SK-N-SH (cell line): ENCODE measurements around the gene NUTF2. TPM values are rescaled to one million over a fixed set of nuclear protein-coding genes. Genes with fewer than 3 reads are reported as not detected.

Source experiments
- CTCF ChIA-PET: fragments of 300-600, 350-600 bp; formaldehyde crosslinking; extraction: SDS; loops from one replicate; lab custom pipeline; 2021; lab: Yijun Ruan, JAX
- POLR2A ChIA-PET: fragments of 350-600 bp; sonication (Branson Sonifier 250); formaldehyde crosslinking; extraction: SDS; loops from one replicate; lab custom pipeline; 2020; ENCODE audit warnings: antibody characterized with exemption, inconsistent platforms; lab: Yijun Ruan, JAX
- DNase-seq: peaks from one replicate; pipeline ENCODE4 v3.0.0; 2012
- H2AFZ ChIP-seq: fragments of 200-600 bp; sonication (generic); 2 replicates; pipeline ENCODE4 v1.8.1; 2016; ENCODE audit warnings: antibody characterized with exemption, mild to moderate bottlenecking, low read depth
- H3F3A ChIP-seq: fragments of 200-600 bp; sonication (generic); replicated peaks from 2 replicates; pipeline ENCODE3; 2016; ENCODE audit warnings: antibody characterized with exemption, mild to moderate bottlenecking; ENCODE audit not compliant: insufficient read depth
- H3K27ac ChIP-seq, 2 experiments: fragments of 200-500 bp in 1 of 2; fragments of 200-600 bp in 1 of 2; sonication (Bioruptor generic) in 1 of 2; sonication (generic), shearing (Covaris generic) in 1 of 2; 2 replicates each; pipeline versions ENCODE4 v1.5.1 to v1.6.1; 2014 to 2016; ENCODE audit warnings: low read depth in 2 of 2, inconsistent platforms in 1 of 2, low read length in 1 of 2, mild to moderate bottlenecking in 1 of 2, mixed read lengths in 1 of 2
- H3K27me3 ChIP-seq: fragments of 200-600 bp; sonication (generic), shearing (Covaris generic); 2 replicates; pipeline ENCODE4 v1.6.1; 2016; ENCODE audit warnings: mixed run types; ENCODE audit not compliant: insufficient read depth
- H3K36me3 ChIP-seq, 2 experiments: fragments of 200-500 bp in 1 of 2; fragments of 200-600 bp in 1 of 2; sonication (Bioruptor generic) in 1 of 2; sonication (generic) in 1 of 2; replicated peaks in 1 of 2; 2 replicates each; pipeline versions ENCODE3 to v1.5.1; 2014 to 2016; ENCODE audit warnings: low read length in 1 of 2, mild to moderate bottlenecking in 1 of 2; ENCODE audit not compliant: insufficient read depth in 2 of 2, control insufficient read depth in 1 of 2
- H3K4me1 ChIP-seq, 2 experiments: fragments of 200-500 bp in 1 of 2; fragments of 200-600 bp in 1 of 2; sonication (Bioruptor generic) in 1 of 2; sonication (generic), shearing (Covaris generic) in 1 of 2; 2 replicates each; pipeline versions ENCODE4 v1.5.1 to v1.6.1; 2014 to 2016; ENCODE audit warnings: low read depth in 1 of 2, low read length in 1 of 2, mixed run types in 1 of 2; ENCODE audit not compliant: insufficient read depth in 2 of 2, control insufficient read depth in 1 of 2
- H3K4me2 ChIP-seq: fragments of 200-600 bp; sonication (generic), shearing (Covaris generic); 2 replicates; pipeline ENCODE4 v1.6.1; 2017; ENCODE audit warnings: mixed run types
- H3K4me3 ChIP-seq, 2 experiments: fragments of 200-500 bp in 1 of 2; fragments of 200-600 bp in 1 of 2; sonication (Bioruptor generic) in 1 of 2; sonication (generic), shearing (Covaris generic) in 1 of 2; 2 replicates each; pipeline versions ENCODE4 v1.5.1 to v1.8.1; 2014 to 2016; ENCODE audit warnings: low read depth in 2 of 2, inconsistent platforms in 1 of 2, low read length in 1 of 2, mild to moderate bottlenecking in 1 of 2, mixed read lengths in 1 of 2, moderate library complexity in 1 of 2
- H3K79me2 ChIP-seq: fragments of 200-600 bp; sonication (generic); 2 replicates; pipeline ENCODE4 v1.8.1; 2017; ENCODE audit warnings: mild to moderate bottlenecking; ENCODE audit not compliant: insufficient read depth
- H3K9ac ChIP-seq: fragments of 200-600 bp; sonication (generic); 2 replicates; pipeline ENCODE4 v1.6.1; 2017; ENCODE audit warnings: mixed run types
- H3K9me2 ChIP-seq: fragments of 200-600 bp; sonication (generic); 2 replicates; pipeline ENCODE4 v1.6.1; 2017; ENCODE audit warnings: mixed run types
- H3K9me3 ChIP-seq: fragments of 200-600 bp; sonication (generic); 2 replicates; pipeline ENCODE4 v1.6.1; 2017; ENCODE audit warnings: mixed run types, mild to moderate bottlenecking, moderate library complexity
- H4K20me1 ChIP-seq: fragments of 200-600 bp; sonication (generic); 2 replicates; pipeline ENCODE4 v1.6.1; 2017; ENCODE audit warnings: mild to moderate bottlenecking, mixed run types; ENCODE audit not compliant: insufficient read depth
- CHD2 ChIP-seq: fragments of 150-350 bp; IDR thresholded peaks from 2 replicates; pipeline ENCODE4 v1.6.1; 2018; ENCODE audit warnings: low read length; ENCODE audit not compliant: partially characterized antibody
- EP300 ChIP-seq, 2 experiments: IDR thresholded peaks; 2 replicates each; pipeline versions ENCODE4 v1.4.0 to v1.6.1; 2012; ENCODE audit warnings: borderline replicate concordance in 1 of 2, low read depth in 1 of 2, low read length in 1 of 2
- FOSL2 ChIP-seq: IDR thresholded peaks from 2 replicates; pipeline ENCODE4 v1.4.0; 2012; ENCODE audit warnings: low read depth, mild to moderate bottlenecking, moderate library complexity, borderline replicate concordance
- FOXJ3 ChIP-seq: sonication (generic); formaldehyde crosslinking; IDR thresholded peaks from 2 replicates; pipeline ENCODE4 v1.5.1; 2020; ENCODE audit warnings: mild to moderate bottlenecking, missing genetic modification reagents
- FOXM1 ChIP-seq: IDR thresholded peaks from 2 replicates; pipeline ENCODE4 v1.4.0; 2012; ENCODE audit warnings: low read depth, mild to moderate bottlenecking
- JUND ChIP-seq: IDR thresholded peaks from 2 replicates; pipeline ENCODE4 v1.4.0; 2012
- MAX ChIP-seq: IDR thresholded peaks from 2 replicates; pipeline ENCODE4 v1.4.0; 2012; ENCODE audit warnings: low read depth
- NFIC ChIP-seq: IDR thresholded peaks from 2 replicates; pipeline ENCODE4 v1.4.0; 2012; ENCODE audit warnings: borderline replicate concordance
- NRF1 ChIP-seq: IDR thresholded peaks from 2 replicates; pipeline ENCODE4 v1.6.1; 2012; ENCODE audit warnings: low read depth, mild to moderate bottlenecking, low read length
- PBX3 ChIP-seq: IDR thresholded peaks from 2 replicates; pipeline ENCODE4; 2012
- RAD21 ChIP-seq: IDR thresholded peaks from 2 replicates; pipeline ENCODE4 v1.6.1; 2012; ENCODE audit warnings: mild to moderate bottlenecking, low read length
- REST ChIP-seq: IDR thresholded peaks from 2 replicates; pipeline ENCODE4 v1.6.1; 2012; ENCODE audit warnings: mild to moderate bottlenecking, low read depth, low read length, moderate library complexity
- RFX5 ChIP-seq: IDR thresholded peaks from 2 replicates; pipeline ENCODE4 v1.6.1; 2012; ENCODE audit warnings: mild to moderate bottlenecking, improper control_type of control experiment, low read length
- RXRA ChIP-seq: IDR thresholded peaks from 2 replicates; pipeline ENCODE4 v1.4.0; 2012; ENCODE audit warnings: low read depth, mild to moderate bottlenecking, borderline replicate concordance
- SMC3 ChIP-seq: IDR thresholded peaks from 2 replicates; pipeline ENCODE4 v1.6.1; 2012; ENCODE audit warnings: low read depth, low read length, improper control_type of control experiment
- TCF12 ChIP-seq: IDR thresholded peaks from 2 replicates; pipeline ENCODE4 v1.4.0; 2012
- USF2 ChIP-seq: fragments of 150-350 bp; IDR thresholded peaks from 2 replicates; pipeline ENCODE4 v1.6.1; 2017; ENCODE audit warnings: antibody characterized with exemption, low read length, low read depth, borderline replicate concordance
- YY1 ChIP-seq: IDR thresholded peaks from 2 replicates; pipeline ENCODE4 v1.4.0; 2012; ENCODE audit warnings: low read depth, mild to moderate bottlenecking
- WGBS: methylation state at CpG from one replicate; pipeline ENCODE4 v1.1.6; 2017; ENCODE audit warnings: low lambda C conversion rate; 5-methylcytosine and 5-hydroxymethylcytosine counted together
- polyA plus RNA-seq, 3 experiments: library from polyadenylated mRNA; depleted of rRNA; stranded (reverse); fragments of >200 nt; gene quantifications; 2 replicates each; pipeline ENCODE4 v1.2.3, GENCODE V29; 2012

NUTF2 gene
- polyA plus RNA-seq, 1 of the 3 experiments (the other 2 are of a cell fraction) = 449 TPM

- H3K9me2 ChIP-seq = no peaks in the 10 kb centered on the region
- H3K4me1 ChIP-seq = peaks cover 6 to 11% of the 10 kb centered on the region in 2 experiments; a peak in 1 of 4 replicates
- TF ChIP-seq RAD21 (no peak), REST (no peak), CHD2 (no peak), RFX5 (no peak), YY1 (no peak), EP300 (IDR thresholded peaks at IDR 0.05; ENCODE audit: borderline replicate concordance in 1 of 2, low read depth in 1 of 2, low read length in 1 of 2) (no peak), PBX3 (no peak), MAX (no peak), FOXM1 (no peak)
- ChIA-PET CTCF (interaction anchor here (0.9 to 6.3 kb wide), 5 partner anchors 12 to 280 kb away, joined by 3 to 42 read pairs (median 3); partner anchors contain the start of genes CARMIL2 and NRN1L), POLR2A (no interaction called here)
- H3K9ac ChIP-seq = no peak overlapping the region
- peaks cover 8% of the 10 kb centered on the region in 2 experiments for H3K36me3 ChIP-seq
- no peak for DNase-seq
- no peak overlapping the region for H3K27ac ChIP-seq
- no peak overlapping the region for H3K4me2 ChIP-seq
- no peak overlapping the region for H3K4me3 ChIP-seq
- no peaks in the 10 kb centered on the region; the same call in 1 of the 2 replicates for H4K20me1 ChIP-seq
- no peaks in the 10 kb centered on the region for H3K27me3 ChIP-seq
- peaks cover 80% of the 10 kb centered on the region for H3K79me2 ChIP-seq
- H3K9me3 ChIP-seq = no peaks in the 10 kb centered on the region
- 100% methylated on average over 1 of the region's 1 CpG for WGBS
- H2AFZ ChIP-seq = no peak overlapping the region
- no peaks in the 10 kb centered on the region for H3F3A ChIP-seq
These were observed 45.5 kb upstream of the NUTF2 start for GRCh38 chr16:67801241-67801640.

GRCh38 chr16:67801883-67802282, 44.9 kb upstream of the NUTF2 start:
- POLR2A ChIA-PET = no interaction called here
- 97% methylated on average over 2 of the region's 2 CpGs for WGBS
- H3K79me2 ChIP-seq = peaks cover 74% of the 10 kb centered on the region

More at GRCh38 chr16:67801883-67802282, 44.9 kb upstream of the NUTF2 start:
- Histone ChIP-seq H3K27me3 (no peaks in the 10 kb centered on the region), H3K9ac (no peak overlapping the region), H3K27ac (no peak overlapping the region), H4K20me1 (no peaks in the 10 kb centered on the region; the same call in 1 of the 2 replicates), H3K9me2 (no peaks in the 10 kb centered on the region), H3K4me3 (no peak overlapping the region), H3K4me2 (no peak overlapping the region), H2AFZ (no peak overlapping the region)
- CTCF ChIA-PET = interaction anchor here (1.0 to 6.3 kb wide), 3 partner anchors 14 to 280 kb away, joined by 3 to 42 read pairs (median 4); no protein-coding TSS in a partner anchor
- DNase-seq = no peak
- TF ChIP-seq JUND (no peak), SMC3 (no peak), RXRA (no peak), NFIC (no peak), FOXJ3 (CRISPR knock-in tag) (no peak), MAX (no peak), FOSL2 (no peak), TCF12 (no peak), USF2 (no peak), NRF1 (no peak)
- TF ChIP-seq, all 33 proteins: peak for 0
- H3K4me1 ChIP-seq = peaks cover 6 to 8% of the 10 kb centered on the region in 2 experiments; a peak in 1 of 4 replicates
- no peaks in the 10 kb centered on the region for H3K9me3 ChIP-seq
- no peaks in the 10 kb centered on the region for H3F3A ChIP-seq
- peaks cover 8% of the 10 kb centered on the region in 2 experiments for H3K36me3 ChIP-seq
